ENCODE measurements around the gene NLRP6. TPM values are rescaled to one million over a fixed set of nuclear protein-coding genes. Genes with fewer than 3 reads are reported as not detected.

The NLRP6 gene
- polyA plus RNA-seq, 1 of the 3 experiments (the other 2 are of a cell fraction), result not detected

- Histone ChIP-seq H3K27me3 (ENCODE audit: insufficient read depth) (no peaks in the 10 kb centered on the region), H3K79me2 (ENCODE audit: insufficient read depth) (no peaks in the 10 kb centered on the region), H3K4me1 (ENCODE audit: control insufficient read depth in 1 of 2, insufficient read depth in 2 of 2, low read depth in 1 of 2, low read length in 1 of 2) (peaks cover 0 to 3% of the 10 kb centered on the region in 2 experiments; a peak in 1 of 4 replicates), H3K36me3 (replicated peaks in 1 of 2; ENCODE audit: control insufficient read depth in 1 of 2, insufficient read depth in 2 of 2, low read length in 1 of 2) (no peaks in the 10 kb centered on the region), H4K20me1 (ENCODE audit: insufficient read depth) (no peaks in the 10 kb centered on the region), H2AFZ (ENCODE audit: low read depth) (no peak overlapping the region), H3F3A (replicated peaks; ENCODE audit: insufficient read depth) (no peaks in the 10 kb centered on the region), H3K9ac (no peak overlapping the region), H3K4me3 (ENCODE audit: low read depth in 2 of 2, low read length in 1 of 2) (no peak overlapping the region), H3K9me2 (no peaks in the 10 kb centered on the region), H3K4me2 (no peak overlapping the region), H3K9me3 (no peaks in the 10 kb centered on the region), H3K27ac (ENCODE audit: low read depth in 2 of 2, low read length in 1 of 2) (no peak overlapping the region)
- 91% methylated on average over 15 of the region's 18 CpGs for WGBS (ENCODE audit: low lambda C conversion rate)
- DNase-seq, result no peak
- CTCF ChIA-PET, result no interaction called here
- POLR2A ChIA-PET, result no interaction called here
- TF ChIP-seq TCF12 (IDR thresholded peaks at IDR 0.05), result no peak
These were observed 15.2 kb downstream of the NLRP6 start for GRCh38 chr11:293271-293851.

GRCh38 chr11:293852-294661 lies 15.8 kb downstream of the NLRP6 start:
- 95% methylated on average over 10 of the region's 27 CpGs for WGBS (ENCODE audit: low lambda C conversion rate)
- ChIA-PET CTCF (no interaction called here), POLR2A (no interaction called here)

More at GRCh38 chr11:293852-294661, 15.8 kb downstream of the NLRP6 start:
- Histone ChIP-seq H3F3A (replicated peaks; ENCODE audit: insufficient read depth) (no peaks in the 10 kb centered on the region), H3K9me2 (no peaks in the 10 kb centered on the region), H3K4me2 (no peak overlapping the region), H4K20me1 (ENCODE audit: insufficient read depth) (no peaks in the 10 kb centered on the region), H3K9ac (no peak overlapping the region), H3K4me3 (ENCODE audit: low read depth in 2 of 2, low read length in 1 of 2) (no peak overlapping the region), H3K27me3 (ENCODE audit: insufficient read depth) (no peaks in the 10 kb centered on the region), H3K36me3 (replicated peaks in 1 of 2; ENCODE audit: control insufficient read depth in 1 of 2, insufficient read depth in 2 of 2, low read length in 1 of 2) (no peaks in the 10 kb centered on the region), H3K27ac (ENCODE audit: low read depth in 2 of 2, low read length in 1 of 2) (no peak overlapping the region), H3K4me1 (ENCODE audit: control insufficient read depth in 1 of 2, insufficient read depth in 2 of 2, low read depth in 1 of 2, low read length in 1 of 2) (peaks cover 0 to 3% of the 10 kb centered on the region in 2 experiments; a peak in 1 of 4 replicates), H3K9me3 (no peaks in the 10 kb centered on the region), H3K79me2 (ENCODE audit: insufficient read depth) (no peaks in the 10 kb centered on the region), H2AFZ (ENCODE audit: low read depth) (no peak overlapping the region)
- no peak for DNase-seq
- TF ChIP-seq, protein P1, sequence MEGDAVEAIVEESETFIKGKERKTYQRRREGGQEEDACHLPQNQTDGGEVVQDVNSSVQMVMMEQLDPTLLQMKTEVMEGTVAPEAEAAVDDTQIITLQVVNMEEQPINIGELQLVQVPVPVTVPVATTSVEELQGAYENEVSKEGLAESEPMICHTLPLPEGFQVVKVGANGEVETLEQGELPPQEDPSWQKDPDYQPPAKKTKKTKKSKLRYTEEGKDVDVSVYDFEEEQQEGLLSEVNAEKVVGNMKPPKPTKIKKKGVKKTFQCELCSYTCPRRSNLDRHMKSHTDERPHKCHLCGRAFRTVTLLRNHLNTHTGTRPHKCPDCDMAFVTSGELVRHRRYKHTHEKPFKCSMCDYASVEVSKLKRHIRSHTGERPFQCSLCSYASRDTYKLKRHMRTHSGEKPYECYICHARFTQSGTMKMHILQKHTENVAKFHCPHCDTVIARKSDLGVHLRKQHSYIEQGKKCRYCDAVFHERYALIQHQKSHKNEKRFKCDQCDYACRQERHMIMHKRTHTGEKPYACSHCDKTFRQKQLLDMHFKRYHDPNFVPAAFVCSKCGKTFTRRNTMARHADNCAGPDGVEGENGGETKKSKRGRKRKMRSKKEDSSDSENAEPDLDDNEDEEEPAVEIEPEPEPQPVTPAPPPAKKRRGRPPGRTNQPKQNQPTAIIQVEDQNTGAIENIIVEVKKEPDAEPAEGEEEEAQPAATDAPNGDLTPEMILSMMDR (IDR thresholded peaks at IDR 0.05), result no peak
- no peak for TF ChIP-seq JUND (IDR thresholded peaks at IDR 0.05)
- TF ChIP-seq MXI1 (IDR thresholded peaks at IDR 0.05; ENCODE audit: low read depth, low read length), result no peak
- no peak for TF ChIP-seq EP300 (IDR thresholded peaks at IDR 0.05; ENCODE audit: borderline replicate concordance in 1 of 2, low read depth in 1 of 2, low read length in 1 of 2)
- TF ChIP-seq ELF1 (IDR thresholded peaks at IDR 0.05), result no peak
- TF ChIP-seq, protein P2, sequence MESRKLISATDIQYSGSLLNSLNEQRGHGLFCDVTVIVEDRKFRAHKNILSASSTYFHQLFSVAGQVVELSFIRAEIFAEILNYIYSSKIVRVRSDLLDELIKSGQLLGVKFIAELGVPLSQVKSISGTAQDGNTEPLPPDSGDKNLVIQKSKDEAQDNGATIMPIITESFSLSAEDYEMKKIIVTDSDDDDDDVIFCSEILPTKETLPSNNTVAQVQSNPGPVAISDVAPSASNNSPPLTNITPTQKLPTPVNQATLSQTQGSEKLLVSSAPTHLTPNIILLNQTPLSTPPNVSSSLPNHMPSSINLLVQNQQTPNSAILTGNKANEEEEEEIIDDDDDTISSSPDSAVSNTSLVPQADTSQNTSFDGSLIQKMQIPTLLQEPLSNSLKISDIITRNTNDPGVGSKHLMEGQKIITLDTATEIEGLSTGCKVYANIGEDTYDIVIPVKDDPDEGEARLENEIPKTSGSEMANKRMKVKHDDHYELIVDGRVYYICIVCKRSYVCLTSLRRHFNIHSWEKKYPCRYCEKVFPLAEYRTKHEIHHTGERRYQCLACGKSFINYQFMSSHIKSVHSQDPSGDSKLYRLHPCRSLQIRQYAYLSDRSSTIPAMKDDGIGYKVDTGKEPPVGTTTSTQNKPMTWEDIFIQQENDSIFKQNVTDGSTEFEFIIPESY (IDR thresholded peaks at IDR 0.05; ENCODE audit: borderline replicate concordance, low read depth), result no peak
- no peak for TF ChIP-seq USF1 (IDR thresholded peaks at IDR 0.05; ENCODE audit: borderline replicate concordance, low read depth)
- no peak for TF ChIP-seq FOSL2 (IDR thresholded peaks at IDR 0.05; ENCODE audit: borderline replicate concordance, low read depth)

All from SK-N-SH (cell line).